Activated naive CD8-positive, alpha-beta T cell treated with anti-CD3 and anti-CD28 coated beads, Interleukin-2, amount 50 U/mL, for 24 hours (primary cell): ENCODE results near the gene ATP2A2.

ENCODE experiments used
- ATAC-seq: fragments of 150-1000 bp; cut with Tn5 transposase; one replicate; pipeline ENCODE4 v1.10.0; 2021
- DNase-seq: peaks from one replicate; pipeline ENCODE4 v3.0.0; 2021
- H3K27ac Mint-ChIP-seq: one replicate; pipeline ENCODE4 v1.8.0; 2021; ENCODE audit warnings: mild to moderate bottlenecking, mixed read lengths
- H3K27me3 Mint-ChIP-seq: one replicate; pipeline ENCODE4 v1.8.0; 2021; ENCODE audit warnings: mixed read lengths
- H3K36me3 Mint-ChIP-seq: one replicate; pipeline ENCODE4 v1.8.0; 2021; ENCODE audit warnings: low read depth, mixed read lengths
- H3K4me1 Mint-ChIP-seq: one replicate; pipeline ENCODE4 v1.8.0; 2021; ENCODE audit warnings: mixed read lengths
- H3K4me3 Mint-ChIP-seq: one replicate; pipeline ENCODE4 v1.8.0; 2021; ENCODE audit warnings: mild to moderate bottlenecking, moderate library complexity, mixed read lengths
- H3K9me3 Mint-ChIP-seq: one replicate; pipeline ENCODE4 v1.8.0; 2021; ENCODE audit warnings: mixed read lengths

The ATP2A2 gene

DNA sequence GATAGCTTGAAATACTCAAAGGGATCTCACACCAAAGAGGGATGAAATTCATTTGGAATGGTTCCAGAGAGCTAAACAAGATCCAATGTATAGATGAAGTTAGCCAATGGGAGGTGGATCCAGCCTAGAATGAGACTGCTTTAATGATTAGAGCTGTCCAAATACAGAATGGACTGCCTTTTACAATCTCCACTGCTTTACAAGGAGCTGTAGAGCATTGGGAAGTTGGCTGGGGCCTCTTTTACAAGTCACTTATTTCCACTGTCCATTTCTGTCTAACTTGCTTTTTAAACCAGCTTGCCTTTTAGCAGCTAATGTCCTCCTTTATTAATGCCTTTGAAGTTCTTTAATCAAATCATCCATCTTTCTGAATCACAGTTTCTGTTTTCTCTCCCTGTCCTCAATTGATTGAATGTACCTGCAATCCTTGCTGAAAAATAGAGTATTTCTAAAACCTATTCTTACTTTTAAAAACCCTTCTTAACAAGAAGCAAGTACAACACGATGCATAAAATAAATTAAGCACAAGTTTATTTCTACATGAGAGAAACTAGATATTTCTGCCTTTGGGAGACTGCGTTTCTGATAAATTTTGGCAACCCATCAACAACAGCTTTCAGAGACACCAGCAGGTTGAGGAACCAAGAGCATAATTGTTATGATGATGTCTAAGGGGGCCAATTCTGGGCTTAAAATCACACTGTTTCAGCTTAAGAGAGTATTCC, 3.4 kb upstream of the ATP2A2 start:
- ATAC-seq (no peak), DNase-seq (no peak)
- Mint-ChIP-seq H3K4me3 (no peak overlapping the region), H3K27me3 (peaks cover 12% of the 10 kb centered on the region), H3K9me3 (no peaks in the 10 kb centered on the region), H3K4me1 (peaks cover 11% of the 10 kb centered on the region), H3K27ac (no peak overlapping the region), H3K36me3 (peaks cover 7% of the 10 kb centered on the region)

- no peak overlapping the region for H3K4me3 Mint-ChIP-seq
- no peak for ATAC-seq
- H3K36me3 Mint-ChIP-seq: peaks cover 12% of the 10 kb centered on the region
- no peak overlapping the region for H3K27ac Mint-ChIP-seq
- H3K9me3 Mint-ChIP-seq: no peaks in the 10 kb centered on the region
- DNase-seq: no peak
- H3K4me1 Mint-ChIP-seq: peaks cover 16% of the 10 kb centered on the region
- H3K27me3 Mint-ChIP-seq: peaks cover 12% of the 10 kb centered on the region
Measured at GRCh38 chr12:110278255-110278536, 2.9 kb upstream of the ATP2A2 start.

DNA sequence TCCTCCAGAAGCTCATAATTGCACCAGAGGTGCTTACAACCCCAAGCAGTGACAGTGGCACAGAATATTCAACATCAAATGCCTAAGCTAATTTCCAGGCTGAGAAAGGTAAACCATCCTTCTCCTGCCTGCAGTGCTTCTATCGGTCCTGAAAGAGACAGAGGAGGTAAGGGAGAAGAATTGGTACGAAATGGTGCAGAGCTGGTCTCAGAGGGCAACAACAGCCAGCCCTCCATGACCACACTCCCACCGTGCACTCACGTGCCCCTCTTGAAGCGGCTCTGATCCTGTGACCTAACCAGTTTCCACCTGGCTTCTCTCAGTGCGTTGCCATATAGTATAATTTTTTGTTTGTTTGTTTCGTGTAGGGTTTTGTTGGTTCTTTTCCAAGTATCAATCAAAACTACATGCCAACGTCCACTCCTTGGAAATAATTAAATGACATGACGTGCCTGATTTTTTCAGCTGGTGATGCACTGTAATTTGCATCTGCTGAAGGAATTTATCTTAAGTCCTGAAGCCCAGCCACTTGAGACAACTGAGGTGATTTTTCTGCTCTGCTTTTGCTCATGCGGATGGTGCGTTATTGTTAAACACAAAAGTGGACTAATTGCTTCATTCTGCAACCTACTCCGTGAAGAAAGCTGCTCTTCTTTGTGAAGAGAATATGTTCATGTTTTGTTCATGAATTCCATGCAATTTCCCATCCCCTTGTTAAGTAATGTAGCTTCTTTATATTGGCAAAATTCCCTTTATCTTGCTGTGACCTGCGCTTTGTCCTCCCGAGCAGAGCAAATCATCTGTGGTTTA, 1.3 kb upstream of the ATP2A2 start:
- Mint-ChIP-seq H3K4me3 (peak overlapping the region; percentile 80), H3K27ac (peak overlapping the region; percentile 50), H3K4me1 (peaks cover 32% of the 10 kb centered on the region), H3K36me3 (peaks cover 27% of the 10 kb centered on the region), H3K27me3 (peaks cover 9% of the 10 kb centered on the region), H3K9me3 (no peaks in the 10 kb centered on the region)
- DNase-seq (no peak), ATAC-seq (no peak)

DNA sequence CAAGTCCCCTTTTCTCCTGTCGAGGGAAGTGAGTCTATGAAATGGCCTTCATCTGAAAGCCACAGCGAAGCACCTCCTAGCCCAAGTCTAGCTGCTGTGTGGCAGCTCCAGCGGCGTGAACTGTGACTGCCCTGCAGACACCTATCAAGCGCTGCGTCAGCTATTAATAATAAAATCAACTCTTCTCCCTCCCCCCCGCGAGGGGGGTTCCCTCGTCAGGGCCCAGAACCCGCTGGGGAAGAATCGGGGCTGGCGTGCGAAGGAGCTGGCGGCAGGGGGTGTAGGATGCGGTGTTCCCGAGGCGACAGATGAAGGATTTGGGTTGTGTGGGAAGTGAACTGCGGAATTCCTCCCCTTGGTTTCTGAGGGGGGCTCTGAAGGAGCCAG, 662 bp upstream of the ATP2A2 start:
- Mint-ChIP-seq H3K9me3 (no peaks in the 10 kb centered on the region), H3K4me3 (peak overlapping the region; percentile 80), H3K4me1 (peaks cover 38% of the 10 kb centered on the region), H3K27ac (peak overlapping the region; percentile 50), H3K27me3 (peaks cover 9% of the 10 kb centered on the region), H3K36me3 (peaks cover 33% of the 10 kb centered on the region)
- DNase-seq: peak; percentile 53
- ATAC-seq: no peak

- ATAC-seq (peak; percentile 44), DNase-seq (peak; percentile 56)
- Mint-ChIP-seq H3K36me3 (peaks cover 44% of the 10 kb centered on the region), H3K27ac (peak overlapping the region; percentile 93), H3K27me3 (peaks cover 9% of the 10 kb centered on the region), H3K4me3 (peak overlapping the region; percentile 91), H3K4me1 (peaks cover 52% of the 10 kb centered on the region), H3K9me3 (no peaks in the 10 kb centered on the region)
Measured at GRCh38 chr12:110281549-110282299, 677 bp downstream of the ATP2A2 start.

DNA sequence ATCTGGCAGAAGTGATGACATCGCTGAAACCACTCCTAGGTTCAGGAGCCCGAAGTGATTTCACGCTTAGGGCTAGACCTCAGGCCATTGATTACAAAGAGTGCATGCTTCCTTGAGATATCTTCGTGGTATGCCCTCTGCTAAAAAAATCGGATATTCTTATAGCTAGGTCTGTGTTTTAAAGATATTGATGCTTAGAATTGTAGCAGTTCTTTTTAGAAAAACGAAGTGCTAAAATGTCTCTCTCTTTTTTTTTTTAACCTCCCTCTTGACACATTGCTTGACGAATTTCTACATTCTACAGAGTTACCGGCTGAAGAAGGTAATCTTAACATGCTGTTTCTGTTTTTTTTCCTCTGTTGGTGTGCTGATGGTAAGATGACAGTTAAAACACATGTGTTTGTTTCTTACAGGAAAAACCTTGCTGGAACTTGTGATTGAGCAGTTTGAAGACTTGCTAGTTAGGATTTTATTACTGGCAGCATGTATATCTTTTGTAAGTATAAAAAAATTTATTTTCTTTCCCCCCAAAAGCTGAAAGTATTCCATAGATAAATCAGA, 1.3 kb downstream of the ATP2A2 start:
- H3K4me3 Mint-ChIP-seq: peak overlapping the region; percentile 91
- ATAC-seq (peak; percentile 9), DNase-seq (no peak)
- peak overlapping the region; percentile 93 for H3K27ac Mint-ChIP-seq
- peaks cover 57% of the 10 kb centered on the region for H3K4me1 Mint-ChIP-seq
- H3K9me3 Mint-ChIP-seq: no peaks in the 10 kb centered on the region
- H3K36me3 Mint-ChIP-seq: peaks cover 49% of the 10 kb centered on the region
- H3K27me3 Mint-ChIP-seq: peaks cover 9% of the 10 kb centered on the region

GRCh38 chr12:110282956-110283817, 2.1 kb downstream of the ATP2A2 start:
- H3K4me1 Mint-ChIP-seq: peaks cover 64% of the 10 kb centered on the region
- ATAC-seq: no peak
- H3K27ac Mint-ChIP-seq: peak overlapping the region; percentile 93

GRCh38 chr12:110284597-110284996, 3.5 kb downstream of the ATP2A2 start:
- Mint-ChIP-seq H3K27ac (peak overlapping the region; percentile 13), H3K36me3 (peaks cover 67% of the 10 kb centered on the region), H3K9me3 (no peaks in the 10 kb centered on the region), H3K27me3 (peaks cover 5% of the 10 kb centered on the region), H3K4me3 (peak overlapping the region; percentile 91), H3K4me1 (peaks cover 78% of the 10 kb centered on the region)
- no peak for ATAC-seq
- no peak for DNase-seq

More at GRCh38 chr12:110282956-110283817, 2.1 kb downstream of the ATP2A2 start:
- Mint-ChIP-seq H3K9me3 (no peaks in the 10 kb centered on the region), H3K27me3 (peaks cover 9% of the 10 kb centered on the region), H3K4me3 (peak overlapping the region; percentile 91), H3K36me3 (peaks cover 55% of the 10 kb centered on the region)
- DNase-seq: no peak

DNA sequence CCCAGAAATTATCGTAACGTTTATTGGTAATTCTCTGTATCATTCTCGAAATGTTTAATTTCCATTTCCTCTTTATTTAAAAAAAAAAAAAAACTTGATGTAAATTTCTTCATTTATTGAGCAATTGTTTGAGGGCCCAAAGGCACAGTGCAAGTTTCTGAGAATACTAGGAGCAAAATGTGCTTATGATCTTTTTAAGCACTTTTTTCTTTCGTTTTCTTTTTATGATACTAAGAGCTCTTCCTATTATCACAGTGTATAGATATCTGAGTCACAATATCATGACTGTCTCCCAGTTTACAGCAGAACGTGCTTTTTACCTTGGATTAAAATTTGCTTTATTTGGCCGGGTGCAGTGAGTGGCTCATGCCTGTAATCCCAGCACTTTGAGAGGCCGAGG, 5.6 kb downstream of the ATP2A2 start:
- DNase-seq: no peak
- H3K4me1 Mint-ChIP-seq: peaks cover 79% of the 10 kb centered on the region
- H3K9me3 Mint-ChIP-seq: no peaks in the 10 kb centered on the region
- H3K27me3 Mint-ChIP-seq: no peaks in the 10 kb centered on the region
- H3K36me3 Mint-ChIP-seq: peaks cover 85% of the 10 kb centered on the region
- H3K27ac Mint-ChIP-seq: peak overlapping the region; percentile 56
- H3K4me3 Mint-ChIP-seq: peak overlapping the region; percentile 91
- ATAC-seq: no peak

DNA sequence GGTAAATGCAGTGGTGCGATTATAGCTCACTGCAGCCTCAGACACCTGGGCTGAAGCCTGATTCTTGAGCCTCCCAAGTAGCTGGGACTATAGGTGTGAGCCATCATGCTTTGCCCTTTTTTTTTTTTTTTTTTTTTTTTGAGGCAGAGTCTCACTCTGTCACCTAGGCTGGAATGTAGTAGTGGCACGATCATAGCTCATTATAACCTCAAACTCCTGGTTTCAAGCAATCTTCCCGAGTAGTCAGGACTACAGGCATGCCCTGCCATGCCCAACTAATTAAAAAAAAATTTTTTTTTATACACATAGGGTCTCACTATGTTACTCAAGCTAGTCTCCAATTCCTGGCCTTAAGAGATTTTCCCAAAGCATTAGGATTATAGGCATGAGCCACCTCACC, 6.9 kb downstream of the ATP2A2 start:
- no peak for DNase-seq
- Mint-ChIP-seq H3K27me3 (no peaks in the 10 kb centered on the region), H3K36me3 (peaks cover 86% of the 10 kb centered on the region), H3K4me1 (peaks cover 70% of the 10 kb centered on the region), H3K27ac (no peak overlapping the region), H3K4me3 (no peak overlapping the region), H3K9me3 (no peaks in the 10 kb centered on the region)
- ATAC-seq: no peak

GRCh38 chr12:110289044-110289710, 8.1 kb downstream of the ATP2A2 start:
- peak overlapping the region; percentile 30 for H3K4me3 Mint-ChIP-seq
- H3K36me3 Mint-ChIP-seq: peaks cover 79% of the 10 kb centered on the region

DNA sequence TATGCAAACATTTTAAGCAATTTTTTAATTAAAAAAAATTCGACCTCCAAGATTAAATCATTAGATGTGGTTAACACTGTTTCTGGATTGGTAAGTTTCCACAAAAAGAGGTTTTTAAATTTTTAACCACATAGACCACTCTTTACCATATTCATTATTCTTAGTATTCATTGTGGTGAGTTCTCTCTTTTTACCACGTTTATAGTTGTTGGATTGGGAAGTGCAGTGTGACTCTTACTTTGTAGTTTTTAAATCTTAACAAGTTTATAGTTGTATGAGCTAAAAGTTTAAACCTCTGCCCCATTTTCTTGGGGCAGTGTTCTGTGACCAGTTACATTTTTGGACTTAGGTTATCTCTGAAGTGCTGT, 8.6 kb downstream of the ATP2A2 start:
- DNase-seq: no peak
- Mint-ChIP-seq H3K9me3 (no peaks in the 10 kb centered on the region), H3K4me1 (peaks cover 54% of the 10 kb centered on the region), H3K27ac (peak overlapping the region; percentile 28), H3K27me3 (no peaks in the 10 kb centered on the region), H3K4me3 (peak overlapping the region; percentile 30), H3K36me3 (peaks cover 77% of the 10 kb centered on the region)
- ATAC-seq: no peak

More at GRCh38 chr12:110289044-110289710, 8.1 kb downstream of the ATP2A2 start:
- ATAC-seq (peak; percentile 86), DNase-seq (no peak)
- peak overlapping the region; percentile 28 for H3K27ac Mint-ChIP-seq
- peaks cover 59% of the 10 kb centered on the region for H3K4me1 Mint-ChIP-seq
- no peaks in the 10 kb centered on the region for H3K9me3 Mint-ChIP-seq
- no peaks in the 10 kb centered on the region for H3K27me3 Mint-ChIP-seq

DNA sequence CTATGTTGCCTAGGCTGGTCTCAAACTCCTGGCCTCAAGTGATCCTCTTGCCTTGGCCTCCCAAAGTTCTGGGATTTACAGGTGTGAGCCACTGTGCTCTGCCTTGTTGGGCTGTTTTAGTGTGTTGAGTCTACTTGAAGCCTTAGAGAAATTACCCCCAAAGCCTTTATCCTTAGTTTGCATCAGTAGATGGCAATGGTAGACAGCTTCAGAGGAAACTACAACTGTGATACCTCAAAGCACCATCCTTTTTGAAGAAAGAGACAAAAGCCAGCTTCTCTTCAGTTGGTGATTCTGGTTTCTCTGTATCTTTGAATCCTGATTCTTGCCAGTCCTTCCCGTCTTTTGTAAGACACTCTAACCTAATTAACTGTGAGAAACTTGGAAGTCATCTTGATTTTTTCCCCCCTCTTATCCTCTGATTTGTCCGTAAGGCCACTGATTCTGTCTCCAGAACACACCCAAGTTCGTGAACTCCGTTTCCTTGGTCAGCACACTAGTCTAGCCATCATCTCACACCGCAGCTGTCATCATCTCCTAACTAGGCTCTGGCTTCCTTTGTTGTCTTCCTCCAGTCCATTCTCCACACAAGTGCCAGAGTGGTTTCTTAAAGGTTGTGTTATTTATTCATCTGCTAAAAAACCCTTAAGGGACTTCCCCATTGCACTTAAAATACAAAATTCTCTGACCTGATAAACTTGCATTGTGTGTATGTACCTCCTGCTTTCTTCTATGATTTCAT, 20.2 kb downstream of the ATP2A2 start:
- no peaks in the 10 kb centered on the region for H3K27me3 Mint-ChIP-seq
- no peak overlapping the region for H3K4me3 Mint-ChIP-seq
- H3K27ac Mint-ChIP-seq: peak overlapping the region; percentile 6
- no peaks in the 10 kb centered on the region for H3K9me3 Mint-ChIP-seq
- no peak for DNase-seq
- H3K36me3 Mint-ChIP-seq: peaks cover 48% of the 10 kb centered on the region
- peaks cover 38% of the 10 kb centered on the region for H3K4me1 Mint-ChIP-seq
- peak; percentile 46 for ATAC-seq
